ENCODE measurements around the gene MIA. TPM values are rescaled to one million over a fixed set of nuclear protein-coding genes. Genes with fewer than 3 reads are reported as not detected.

Gene MIA
- total RNA-seq, 1 donor from 2014 or later, result 2.4 TPM

GRCh38 chr19:40797963-40798682, 22.8 kb downstream of the MIA start:
- Mint-ChIP-seq H3K36me3 (ENCODE audit: low read depth) (peaks cover 10% of the 10 kb centered on the region), H3K4me1 (ENCODE audit: low read depth) (peaks cover 46% of the 10 kb centered on the region), H3K9me3 (ENCODE audit: low read depth) (no peaks in the 10 kb centered on the region), H3K27ac (ENCODE audit: unreplicated experiment) (peak overlapping the region; percentile 95), H3K27me3 (ENCODE audit: low read depth) (no peaks in the 10 kb centered on the region), H3K4me3 (ENCODE audit: unreplicated experiment) (peak overlapping the region; percentile 74)
- DNase-seq (ENCODE audit: low spot score), result no peak
- TF ChIP-seq CTCF (IDR thresholded peaks at IDR 0.05), result peak; percentile 81

- no peaks in the 10 kb centered on the region for H3K27me3 Mint-ChIP-seq (ENCODE audit: low read depth)
- no peaks in the 10 kb centered on the region for H3K9me3 Mint-ChIP-seq (ENCODE audit: low read depth)
- peak within 1 kb of the TSS; percentile 92 for H3K4me3 Mint-ChIP-seq (ENCODE audit: unreplicated experiment)
- H3K27ac Mint-ChIP-seq (ENCODE audit: unreplicated experiment), result peak within 1 kb of the TSS; percentile 95
- H3K4me1 Mint-ChIP-seq (ENCODE audit: low read depth), result peaks cover 52% of the 10 kb centered on the region
- peak; percentile 100 for DNase-seq (ENCODE audit: low spot score)
- TF ChIP-seq CTCF (IDR thresholded peaks at IDR 0.05), result peak; percentile 54
- H3K36me3 Mint-ChIP-seq (ENCODE audit: low read depth), result peaks cover 10% of the 10 kb centered on the region
Observed at GRCh38 chr19:40798683-40799557, 23.6 kb downstream of the MIA start, which contains the start of gene EGLN2. Gene EGLN2 (plus strand): TSS chr19:40799191. CDS start chr19:40800573, 1,382 bp downstream.

- Mint-ChIP-seq H3K27me3 (ENCODE audit: low read depth) (no peaks in the 10 kb centered on the region), H3K4me3 (ENCODE audit: unreplicated experiment) (peak overlapping the region; percentile 92), H3K27ac (ENCODE audit: unreplicated experiment) (peak overlapping the region; percentile 92), H3K9me3 (ENCODE audit: low read depth) (no peaks in the 10 kb centered on the region), H3K36me3 (ENCODE audit: low read depth) (peaks cover 10% of the 10 kb centered on the region), H3K4me1 (ENCODE audit: low read depth) (peaks cover 61% of the 10 kb centered on the region)
- TF ChIP-seq CTCF (IDR thresholded peaks at IDR 0.05), result no peak
- no peak for DNase-seq (ENCODE audit: low spot score)
Observed at GRCh38 chr19:40799558-40800338, 24.4 kb downstream of the MIA start.

- no peak for DNase-seq (ENCODE audit: low spot score)
- peak overlapping the region; percentile 92 for H3K27ac Mint-ChIP-seq (ENCODE audit: unreplicated experiment)
- no peak for TF ChIP-seq CTCF (IDR thresholded peaks at IDR 0.05)
- no peaks in the 10 kb centered on the region for H3K27me3 Mint-ChIP-seq (ENCODE audit: low read depth)
- peaks cover 68% of the 10 kb centered on the region for H3K4me1 Mint-ChIP-seq (ENCODE audit: low read depth)
- H3K4me3 Mint-ChIP-seq (ENCODE audit: unreplicated experiment), result peak overlapping the region; percentile 92
- no peaks in the 10 kb centered on the region for H3K9me3 Mint-ChIP-seq (ENCODE audit: low read depth)
- H3K36me3 Mint-ChIP-seq (ENCODE audit: low read depth), result peaks cover 10% of the 10 kb centered on the region
Observed at GRCh38 chr19:40800339-40800996, 25.1 kb downstream of the MIA start.

Data from chondrocyte (in vitro differentiated cells).